GM12878 (cell line): ENCODE measurements around the gene SLC25A47. TPM values are rescaled to one million over a fixed set of nuclear protein-coding genes. Genes with fewer than 3 reads are reported as not detected.

ENCODE experiments used
- ATAC-seq: fragments of 200-7000 bp; cut with Tn5 transposase; 3 replicates; pipeline ENCODE4 v1.9.1; 2020; ENCODE audit warnings: mild to moderate bottlenecking, moderate library complexity
- BruUV-seq: library from RNA; stranded (reverse); fragments of 400-500 nt; replicated peaks from 2 replicates; lab custom pipeline; 2021; lab: Mats Ljungman, UMichigan
- CTCF ChIA-PET: fragments of 300-600 bp; sonication (Branson Sonifier 250); formaldehyde crosslinking; extraction: SDS; loops from one replicate; lab custom pipeline; 2021; ENCODE audit warnings: inconsistent platforms; lab: Yijun Ruan, JAX
- POLR2A ChIA-PET: fragments of 350-600 bp; formaldehyde crosslinking; extraction: SDS; loops from one replicate; lab custom pipeline; 2021; ENCODE audit warnings: inconsistent platforms; lab: Charles Lee
- RAD21 ChIA-PET: fragments of 300-600 bp; sonication (Branson Sonifier 250); formaldehyde crosslinking; loops from one replicate; lab custom pipeline; 2023; ENCODE audit warnings: antibody characterized with exemption; ENCODE audit not compliant: unreplicated experiment; lab: Charles Lee
- SMC1A ChIA-PET: fragments of 300-600 bp; sonication (Branson Sonifier 250); formaldehyde crosslinking; loops from one replicate; lab custom pipeline; 2023; ENCODE audit not compliant: unreplicated experiment, uncharacterized antibody; lab: Charles Lee
- DNase-seq: peaks from one replicate; pipeline ENCODE4 v3.0.0-alpha.2; 2011; ENCODE audit warnings: low read depth, low spot score
- FAIRE-seq: peaks from 3 replicates; lab custom pipeline; 2011; peaks lifted over from hg19 to GRCh38; lab: Jason Lieb, UNC
- H2AFZ ChIP-seq: 2 replicates; pipeline ENCODE4 v1.6.0; 2011; ENCODE audit warnings: low read depth, low read length, control low read depth; ENCODE audit not compliant: control insufficient read depth
- H3K27ac ChIP-seq: 2 replicates; pipeline ENCODE4 v1.5.1; 2011; ENCODE audit warnings: control low read depth; ENCODE audit not compliant: control insufficient read depth, insufficient read depth
- H3K27me3 ChIP-seq, 2 experiments: replicated peaks in 1 of 2; 2 replicates each; pipeline versions ENCODE4 v1.6.0 to v1.6.1; 2011; ENCODE audit warnings: low read length in 1 of 2; ENCODE audit not compliant: control insufficient read depth in 2 of 2, insufficient read depth in 2 of 2
- H3K36me3 ChIP-seq, 2 experiments: 2 replicates each; pipeline ENCODE4 v1.5.1; 2011; ENCODE audit warnings: low read length in 1 of 2; ENCODE audit not compliant: control insufficient read depth in 2 of 2, insufficient read depth in 2 of 2
- H3K4me1 ChIP-seq: 2 replicates; pipeline ENCODE4 v1.6.1; 2011; ENCODE audit warnings: mild to moderate bottlenecking, low read length, moderate library complexity, mixed read lengths; ENCODE audit not compliant: control insufficient read depth, insufficient read depth
- H3K4me2 ChIP-seq: 2 replicates; pipeline ENCODE4 v1.6.0; 2011; ENCODE audit warnings: control low read depth; ENCODE audit not compliant: control insufficient read depth, insufficient read depth
- H3K4me3 ChIP-seq: fragments of 200-600 bp; sonication (generic); 2 replicates; pipeline ENCODE4 v1.5.1; 2016
- H3K79me2 ChIP-seq: 2 replicates; pipeline ENCODE4 v1.6.0; 2011; ENCODE audit warnings: low read length; ENCODE audit not compliant: control insufficient read depth, insufficient read depth
- H3K9ac ChIP-seq: 2 replicates; pipeline ENCODE4 v1.8.0; 2011; ENCODE audit warnings: low read length, control low read depth, mixed read lengths; ENCODE audit not compliant: control insufficient read depth, insufficient read depth
- H3K9me3 ChIP-seq: replicated peaks from 3 replicates; pipeline ENCODE4 v1.5.1; 2011; ENCODE audit warnings: mild to moderate bottlenecking, low read length; ENCODE audit not compliant: control insufficient read depth, insufficient read depth
- H4K20me1 ChIP-seq: 2 replicates; pipeline ENCODE4 v1.6.0; 2011; ENCODE audit not compliant: control insufficient read depth, insufficient read depth
- BCL11A ChIP-seq: IDR thresholded peaks from 2 replicates; pipeline ENCODE4 v1.6.1; 2011; ENCODE audit warnings: low read depth, low read length
- BHLHE40 ChIP-seq, 2 experiments: fragments of 450-650 bp in 1 of 2; IDR thresholded peaks; 2 replicates each; pipeline ENCODE4 v1.6.1; 2011 to 2017; ENCODE audit warnings: low read depth in 2 of 2, borderline replicate concordance in 1 of 2, improper control_type of control experiment in 1 of 2, low read length in 1 of 2, mild to moderate bottlenecking in 1 of 2
- IRF4 ChIP-seq: IDR thresholded peaks from 2 replicates; pipeline ENCODE4 v1.6.1; 2011; ENCODE audit warnings: low read depth, low read length
- NFYB ChIP-seq: IDR thresholded peaks from 2 replicates; pipeline ENCODE4 v1.6.1; 2011; ENCODE audit warnings: low read depth, mild to moderate bottlenecking, low read length, improper control_type of control experiment, moderate library complexity; ENCODE audit not compliant: insufficient read depth
- PBX3 ChIP-seq: IDR thresholded peaks from 2 replicates; pipeline ENCODE4 v1.6.1; 2011; ENCODE audit warnings: mild to moderate bottlenecking, low read depth, low read length, moderate library complexity; ENCODE audit not compliant: insufficient replicate concordance
- PKNOX1 ChIP-seq: fragments of 450-650 bp; IDR thresholded peaks from 2 replicates; pipeline ENCODE4 v1.6.1; 2016; ENCODE audit warnings: mild to moderate bottlenecking
- POLR2A ChIP-seq: IDR thresholded peaks from 2 replicates; pipeline ENCODE4 v1.6.1; 2011; ENCODE audit warnings: low read depth, mild to moderate bottlenecking, low read length
- RAD51 ChIP-seq: fragments of 450-650 bp; IDR thresholded peaks from 2 replicates; pipeline ENCODE4 v1.6.1; 2016; ENCODE audit warnings: moderate library complexity, mild to moderate bottlenecking, inconsistent platforms
- RFX5 ChIP-seq: IDR thresholded peaks from 2 replicates; pipeline ENCODE4 v1.6.1; 2011; ENCODE audit warnings: low read depth, low read length, improper control_type of control experiment
- SP1 ChIP-seq: IDR thresholded peaks from one replicate; pipeline ENCODE4 v1.6.1; 2011; ENCODE audit warnings: low read depth, low read length
- TCF3 ChIP-seq: IDR thresholded peaks from 2 replicates; pipeline ENCODE4 v1.6.1; 2012; ENCODE audit warnings: low read depth, mild to moderate bottlenecking, low read length, borderline replicate concordance; ENCODE audit not compliant: insufficient read depth
- WGBS: methylation state at CpG from one replicate; pipeline ENCODE4 v1.1.6; 2016; ENCODE audit warnings: low lambda C conversion rate; ENCODE audit not compliant: insufficient replicate concordance, insufficient coverage; ENCODE audit errors: missing lambda C conversion rate; 5-methylcytosine and 5-hydroxymethylcytosine counted together
- in situ Hi-C: fragments of 300-500 bp; cut with MboI; formaldehyde crosslinking; loops from 9 replicates; pipeline ENCODE4 v1.14.3; 2018; ENCODE audit warnings: mixed read lengths
- intact Hi-C: fragments of 100-400 bp; cut with micrococcal nuclease; formaldehyde crosslinking; loops from one replicate; pipeline ENCODE4 v1.14.2; 2022; ENCODE audit not compliant: unreplicated experiment
- polyA plus RNA-seq, 11 experiments: library from polyadenylated mRNA; depleted of rRNA in 4 of 11; unstranded in 6 of 11; stranded (reverse) in 5 of 11; fragments of >200 nt; fragmentation: Nextera tagmentation in 4 of 11; fragmentation: Illumina TruSeq in 1 of 11; extraction: Ambion mirVana in 4 of 11; extraction: Trizol in 1 of 11; gene quantifications; 1 replicate in 1 of 11; 2 replicates in 10 of 11; pipeline versions ENCODE4 v1.2.1 to v1.2.3, GENCODE V29; 2011 to 2016; ENCODE audit warnings: inconsistent platforms in 2 of 11, missing spikeins in 2 of 11, low read depth in 1 of 11
- total RNA-seq, 4 experiments: library from RNA; depleted of rRNA in 3 of 4; stranded (reverse); fragments of >200 nt in 3 of 4; fragmentation: Illumina TruSeq in 1 of 4; extraction: Trizol in 1 of 4; gene quantifications; 2 replicates each; pipeline versions ENCODE4 v1.2.1 to v1.2.3, GENCODE V29; 2013 to 2021
- TF ChIP-seq, protein P1 (sequence below): IDR thresholded peaks from 2 replicates; pipeline ENCODE4 v1.6.1; 2011; ENCODE audit warnings: borderline replicate concordance, low read depth, mild to moderate bottlenecking, moderate library complexity, mixed read lengths, low read length; ENCODE audit not compliant: insufficient read depth; ENCODE audit errors: extremely low read length

Gene SLC25A47
- total and polyA plus RNA-seq, 10 of the 15 experiments (the other 5 are each of a cell fraction or from before 2014, with no cell fraction given): 0.14 TPM; not detected in 9

DNA sequence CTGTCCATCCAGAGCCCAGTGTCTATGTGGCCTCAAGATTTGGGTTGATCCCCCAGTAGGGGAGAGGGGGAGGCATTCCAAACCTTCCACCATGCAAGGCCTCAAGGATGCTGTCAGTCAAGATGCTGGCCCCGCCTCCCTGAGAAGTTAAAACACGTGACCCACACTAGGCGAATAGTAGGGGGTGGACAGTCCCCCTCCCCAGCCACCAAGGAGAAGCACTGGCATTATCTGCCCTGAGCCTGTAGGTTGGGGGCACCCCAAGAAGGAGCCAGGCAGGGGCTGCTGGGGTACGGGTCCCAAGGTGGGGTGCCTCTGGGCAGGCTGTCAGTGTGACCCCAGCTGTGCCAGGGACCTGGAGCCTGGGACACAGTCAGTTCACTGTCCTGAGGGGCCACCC is 19.2 kb upstream of the SLC25A47 start:
- DNase-seq (no peak), ATAC-seq (no peak), FAIRE-seq (no peak)
- H3K79me2 ChIP-seq: no peaks in the 10 kb centered on the region
- 64% methylated on average over 4 of the region's 4 CpGs for WGBS
- no peaks in the 10 kb centered on the region for H4K20me1 ChIP-seq
- no peak overlapping the region for H3K4me3 ChIP-seq
- H3K4me2 ChIP-seq: no peak overlapping the region
- BruUV-seq: no TSS peak
- no peak overlapping the region for H3K27ac ChIP-seq
- ChIA-PET POLR2A (interaction anchor here (1.1 kb wide), 1 partner anchor 71 kb away, joined by 5 read pairs; a partner anchor contains a TSS), CTCF (interaction anchor here (0.8 to 3.3 kb wide), 11 partner anchors 10 to 80 kb away, joined by 4 to 26 read pairs (median 9); partner anchors contain the start of gene WDR25), RAD21 (interaction anchor here (1.3 to 4.1 kb wide), 5 partner anchors 9 to 79 kb away, joined by 3 to 25 read pairs (median 5); a partner anchor contains a TSS), SMC1A (interaction anchor here (0.8 to 3.7 kb wide), 3 partner anchors 62 to 73 kb away, joined by 4 to 25 read pairs (median 18); partner anchors contain the start of gene WDR25)
- no peaks in the 10 kb centered on the region for H3K9me3 ChIP-seq
- intact Hi-C loops: loop anchor here (1.0 to 5.0 kb wide), 2 partner anchors 73 to 338 kb away; no protein-coding TSS in a partner anchor
- H2AFZ ChIP-seq: no peak overlapping the region
- no peak overlapping the region for H3K9ac ChIP-seq
- H3K36me3 ChIP-seq: no peaks in the 10 kb centered on the region
- no peak for TF ChIP-seq SP1
- TF ChIP-seq PBX3: peak; percentile 86
- peak; percentile 57; the same call in 1 of the 2 replicates for TF ChIP-seq RAD51
- no peak for TF ChIP-seq BCL11A
- no peak for TF ChIP-seq POLR2A
- TF ChIP-seq IRF4: no peak
- peak; percentile 94 for TF ChIP-seq PKNOX1
- TF ChIP-seq RFX5: no peak
- no peak for TF ChIP-seq TCF3
- TF ChIP-seq NFYB: no peak
- TF ChIP-seq BHLHE40 (IDR thresholded peaks at IDR 0.05; ENCODE audit: borderline replicate concordance in 1 of 2, low read depth in 2 of 2, low read length in 1 of 2): peak in 1 of 2 experiments; percentile 21; a peak in 1 of 4 replicates
- TF ChIP-seq, protein P1, sequence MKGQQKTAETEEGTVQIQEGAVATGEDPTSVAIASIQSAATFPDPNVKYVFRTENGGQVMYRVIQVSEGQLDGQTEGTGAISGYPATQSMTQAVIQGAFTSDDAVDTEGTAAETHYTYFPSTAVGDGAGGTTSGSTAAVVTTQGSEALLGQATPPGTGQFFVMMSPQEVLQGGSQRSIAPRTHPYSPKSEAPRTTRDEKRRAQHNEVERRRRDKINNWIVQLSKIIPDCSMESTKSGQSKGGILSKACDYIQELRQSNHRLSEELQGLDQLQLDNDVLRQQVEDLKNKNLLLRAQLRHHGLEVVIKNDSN: peak; percentile 48
- H3K4me1 ChIP-seq: no peaks in the 10 kb centered on the region; the same call in 1 of the 2 replicates
- in situ Hi-C loops: loop anchor here (5.0 kb wide), 1 partner anchor 68 kb away; no protein-coding TSS in a partner anchor
- H3K27me3 ChIP-seq: peaks cover 0 to 5% of the 10 kb centered on the region in 2 experiments; a peak in 1 of 4 replicates
